Endodermal cell (in vitro differentiated cells): ENCODE measurements around the gene SSNA1. TPM values are rescaled to one million over a fixed set of nuclear protein-coding genes. Genes with fewer than 3 reads are reported as not detected.

Source experiments
- DNase-seq: peaks from one replicate; pipeline ENCODE4 v3.0.0-alpha.2; 2017
- H3K27ac ChIP-seq: 2 replicates; pipeline ENCODE4 v1.5.1; 2013; ENCODE audit warnings: mild to moderate bottlenecking, low read depth, low read length, moderate library complexity
- H3K27me3 ChIP-seq: 2 replicates; pipeline ENCODE4 v1.6.1; 2013; ENCODE audit warnings: mild to moderate bottlenecking, low read length, moderate library complexity; ENCODE audit not compliant: insufficient read depth, control insufficient read depth, poor library complexity, severe bottlenecking
- H3K36me3 ChIP-seq: 2 replicates; pipeline ENCODE4 v1.7.0; 2013; ENCODE audit warnings: mild to moderate bottlenecking, low read length, moderate library complexity; ENCODE audit not compliant: control insufficient read depth, insufficient read depth
- H3K4me1 ChIP-seq: one replicate; pipeline ENCODE4 v1.7.0; 2013; ENCODE audit warnings: low read length; ENCODE audit not compliant: control insufficient read depth, insufficient read depth
- H3K4me3 ChIP-seq: 2 replicates; pipeline ENCODE4 v1.5.1; 2013; ENCODE audit warnings: mild to moderate bottlenecking, low read length, moderate library complexity
- H3K9ac ChIP-seq: 2 replicates; pipeline ENCODE4 v1.6.1; 2013; ENCODE audit warnings: mild to moderate bottlenecking, low read length, moderate library complexity; ENCODE audit not compliant: poor library complexity, severe bottlenecking; ENCODE audit errors: extremely low read depth
- H3K9me3 ChIP-seq: 2 replicates; pipeline ENCODE4 v1.6.1; 2013; ENCODE audit warnings: mild to moderate bottlenecking, low read length, moderate library complexity; ENCODE audit not compliant: control insufficient read depth
- H3K27ac Mint-ChIP-seq: 2 replicates; pipeline ENCODE4 v1.8.0; 2020; ENCODE audit warnings: mixed read lengths
- H3K27me3 Mint-ChIP-seq: 2 replicates; pipeline ENCODE4 v1.8.0; 2021; ENCODE audit warnings: mild to moderate bottlenecking, mixed read lengths; ENCODE audit not compliant: insufficient read depth
- H3K36me3 Mint-ChIP-seq: 2 replicates; pipeline ENCODE4 v1.8.0; 2020; ENCODE audit warnings: low read depth, mixed read lengths
- H3K4me1 Mint-ChIP-seq: 2 replicates; pipeline ENCODE4 v1.8.0; 2020; ENCODE audit warnings: mixed read lengths
- H3K4me3 Mint-ChIP-seq: 2 replicates; pipeline ENCODE4 v1.8.0; 2020; ENCODE audit warnings: mild to moderate bottlenecking, moderate library complexity, mixed read lengths
- H3K9me3 Mint-ChIP-seq: 2 replicates; pipeline ENCODE4 v1.8.0; 2020; ENCODE audit warnings: mild to moderate bottlenecking, mixed read lengths
- CTCF ChIP-seq: fragments of 200-600 bp; sonication (generic); conservative IDR thresholded peaks from 2 replicates; pipeline ENCODE4 v1.5.0; 2021; ENCODE audit warnings: antibody characterized with exemption, mild to moderate bottlenecking
- WGBS, 2 experiments: methylation state at CpG; one replicate each; pipeline versions ENCODE4 v1.1.5 to v1.1.7; 2013; ENCODE audit warnings: missing lambda C conversion rate in 2 of 2, mixed read lengths in 1 of 2; ENCODE audit not compliant: insufficient coverage in 1 of 2, insufficient read length in 1 of 2; 5-methylcytosine and 5-hydroxymethylcytosine counted together
- total RNA-seq, 2 donors: library from RNA; stranded (reverse); fragmentation: NEBNext Ultra II Directional in 1 of 2; extraction: Animal tissue kit (Norgen Biotek cat#: 25700) in 1 of 2; gene quantifications; 2 replicates in 1 of 2; 3 replicates in 1 of 2; pipeline ENCODE4 v1.2.1, GENCODE V29; 2021

Gene SSNA1
- total RNA-seq, 2 donors from 2014 or later, result 66.5 to 67.7 TPM

- Histone ChIP-seq H3K36me3 (no peaks in the 10 kb centered on the region), H3K27me3 (no peaks in the 10 kb centered on the region), H3K9ac (no peak overlapping the region), H3K4me1 (no peaks in the 10 kb centered on the region), H3K4me3 (no peak overlapping the region), H3K27ac (no peak overlapping the region), H3K9me3 (no peaks in the 10 kb centered on the region)
- Mint-ChIP-seq H3K27me3 (no peaks in the 10 kb centered on the region), H3K4me1 (peaks cover 6% of the 10 kb centered on the region), H3K36me3 (no peaks in the 10 kb centered on the region), H3K27ac (no peak overlapping the region), H3K4me3 (no peak overlapping the region), H3K9me3 (no peaks in the 10 kb centered on the region)
- 91 to 92% methylated on average over 18 to 23 of the region's 23 CpGs for WGBS, 2 experiments
- DNase-seq, result no peak
- TF ChIP-seq CTCF, result no peak
These were observed 43.0 kb downstream of the SSNA1 start for GRCh38 chr9:137231372-137232039.

- DNase-seq, result no peak
- Mint-ChIP-seq H3K9me3 (no peaks in the 10 kb centered on the region), H3K4me3 (no peak overlapping the region), H3K27ac (no peak overlapping the region), H3K27me3 (no peaks in the 10 kb centered on the region), H3K36me3 (no peaks in the 10 kb centered on the region), H3K4me1 (peaks cover 6% of the 10 kb centered on the region)
- no peaks in the 10 kb centered on the region for H3K9me3 ChIP-seq
- no peaks in the 10 kb centered on the region for H3K36me3 ChIP-seq
- 93% methylated on average over 5 to 10 of the region's 10 CpGs for WGBS, 2 experiments
- TF ChIP-seq CTCF, result no peak
- H3K9ac ChIP-seq, result no peak overlapping the region
- H3K27me3 ChIP-seq, result no peaks in the 10 kb centered on the region
- H3K27ac ChIP-seq, result no peak overlapping the region
- peaks cover 5% of the 10 kb centered on the region for H3K4me1 ChIP-seq
- no peak overlapping the region for H3K4me3 ChIP-seq
These were observed 43.6 kb downstream of the SSNA1 start for GRCh38 chr9:137232101-137232500.

- Mint-ChIP-seq H3K4me3 (no peak overlapping the region), H3K36me3 (no peaks in the 10 kb centered on the region), H3K4me1 (peaks cover 8% of the 10 kb centered on the region), H3K27me3 (no peaks in the 10 kb centered on the region), H3K9me3 (no peaks in the 10 kb centered on the region), H3K27ac (no peak overlapping the region)
- Histone ChIP-seq H3K4me3 (no peak overlapping the region), H3K9me3 (no peaks in the 10 kb centered on the region), H3K9ac (no peak overlapping the region), H3K27me3 (no peaks in the 10 kb centered on the region), H3K4me1 (peaks cover 9% of the 10 kb centered on the region), H3K27ac (no peak overlapping the region), H3K36me3 (no peaks in the 10 kb centered on the region)
- no peak for DNase-seq
- no peak for TF ChIP-seq CTCF
- 94 to 100% methylated on average over 7 to 24 of the region's 24 CpGs for WGBS, 2 experiments
These were observed 44.0 kb downstream of the SSNA1 start for GRCh38 chr9:137232510-137232909.
